GM10266 (cell line): ENCODE measurements around the gene EYA2.

Experiments
- DNase-seq: peaks from one replicate; pipeline ENCODE4 v3.0.0; 2012; ENCODE audit errors: extremely low spot score
- TF ChIP-seq, protein P1 (sequence below): IDR thresholded peaks from 2 replicates; pipeline ENCODE4 v1.5.1; 2012; ENCODE audit warnings: mild to moderate bottlenecking, low read depth; ENCODE audit not compliant: control insufficient read depth, insufficient read depth; ENCODE audit errors: missing control alignments

EYA2 gene, protein sequence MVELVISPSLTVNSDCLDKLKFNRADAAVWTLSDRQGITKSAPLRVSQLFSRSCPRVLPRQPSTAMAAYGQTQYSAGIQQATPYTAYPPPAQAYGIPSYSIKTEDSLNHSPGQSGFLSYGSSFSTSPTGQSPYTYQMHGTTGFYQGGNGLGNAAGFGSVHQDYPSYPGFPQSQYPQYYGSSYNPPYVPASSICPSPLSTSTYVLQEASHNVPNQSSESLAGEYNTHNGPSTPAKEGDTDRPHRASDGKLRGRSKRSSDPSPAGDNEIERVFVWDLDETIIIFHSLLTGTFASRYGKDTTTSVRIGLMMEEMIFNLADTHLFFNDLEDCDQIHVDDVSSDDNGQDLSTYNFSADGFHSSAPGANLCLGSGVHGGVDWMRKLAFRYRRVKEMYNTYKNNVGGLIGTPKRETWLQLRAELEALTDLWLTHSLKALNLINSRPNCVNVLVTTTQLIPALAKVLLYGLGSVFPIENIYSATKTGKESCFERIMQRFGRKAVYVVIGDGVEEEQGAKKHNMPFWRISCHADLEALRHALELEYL

DNA sequence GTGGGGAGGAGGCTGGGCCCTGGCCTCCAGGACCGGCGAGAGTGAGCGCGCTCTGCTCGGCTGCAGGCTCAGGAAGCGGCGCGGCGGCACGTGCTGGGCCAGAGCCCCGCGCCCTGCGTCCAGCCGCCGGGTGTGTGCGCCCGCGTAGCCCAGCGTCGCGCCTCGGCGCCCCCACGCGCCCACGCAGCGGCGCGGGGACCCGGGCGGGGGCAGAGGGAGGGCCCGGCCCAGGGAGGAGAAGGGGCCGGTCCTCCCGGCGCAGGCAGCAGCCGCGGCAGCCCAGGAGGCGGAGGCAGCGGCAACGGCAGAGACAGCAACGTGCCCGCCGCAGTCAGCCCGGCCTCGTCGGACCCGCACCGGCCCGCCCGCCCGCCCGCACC lies at the start of gene EYA2:
TSS of gene EYA2 (plus strand) at position 265 of the 380 bp plus-strand sequence. CDS start 95,168 bp downstream, outside the sequence.
- DNase-seq: no peak
- TF ChIP-seq, protein P1, sequence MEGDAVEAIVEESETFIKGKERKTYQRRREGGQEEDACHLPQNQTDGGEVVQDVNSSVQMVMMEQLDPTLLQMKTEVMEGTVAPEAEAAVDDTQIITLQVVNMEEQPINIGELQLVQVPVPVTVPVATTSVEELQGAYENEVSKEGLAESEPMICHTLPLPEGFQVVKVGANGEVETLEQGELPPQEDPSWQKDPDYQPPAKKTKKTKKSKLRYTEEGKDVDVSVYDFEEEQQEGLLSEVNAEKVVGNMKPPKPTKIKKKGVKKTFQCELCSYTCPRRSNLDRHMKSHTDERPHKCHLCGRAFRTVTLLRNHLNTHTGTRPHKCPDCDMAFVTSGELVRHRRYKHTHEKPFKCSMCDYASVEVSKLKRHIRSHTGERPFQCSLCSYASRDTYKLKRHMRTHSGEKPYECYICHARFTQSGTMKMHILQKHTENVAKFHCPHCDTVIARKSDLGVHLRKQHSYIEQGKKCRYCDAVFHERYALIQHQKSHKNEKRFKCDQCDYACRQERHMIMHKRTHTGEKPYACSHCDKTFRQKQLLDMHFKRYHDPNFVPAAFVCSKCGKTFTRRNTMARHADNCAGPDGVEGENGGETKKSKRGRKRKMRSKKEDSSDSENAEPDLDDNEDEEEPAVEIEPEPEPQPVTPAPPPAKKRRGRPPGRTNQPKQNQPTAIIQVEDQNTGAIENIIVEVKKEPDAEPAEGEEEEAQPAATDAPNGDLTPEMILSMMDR: no peak

DNA sequence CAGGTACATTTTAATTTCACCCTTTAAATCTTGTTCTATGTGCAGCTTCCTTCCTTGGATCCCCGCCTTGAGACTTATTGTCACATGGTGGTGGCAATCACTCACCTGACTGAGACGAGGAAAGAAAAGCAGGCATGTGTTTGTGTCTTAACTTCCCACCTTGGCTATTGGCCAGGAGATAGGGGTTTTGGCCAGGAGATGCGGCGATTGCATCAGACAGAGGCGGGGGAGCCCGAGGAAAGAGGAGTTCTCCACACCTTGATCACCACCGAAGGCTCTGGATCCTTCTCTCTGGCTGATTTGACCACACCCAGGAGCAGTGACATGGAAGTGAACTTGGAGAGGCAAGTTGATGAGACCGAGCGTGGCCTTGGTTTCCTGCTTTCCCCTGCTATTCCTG lies 49.7 kb upstream of the EYA2 start:
- TF ChIP-seq, protein P1: no peak
- no peak for DNase-seq

DNA sequence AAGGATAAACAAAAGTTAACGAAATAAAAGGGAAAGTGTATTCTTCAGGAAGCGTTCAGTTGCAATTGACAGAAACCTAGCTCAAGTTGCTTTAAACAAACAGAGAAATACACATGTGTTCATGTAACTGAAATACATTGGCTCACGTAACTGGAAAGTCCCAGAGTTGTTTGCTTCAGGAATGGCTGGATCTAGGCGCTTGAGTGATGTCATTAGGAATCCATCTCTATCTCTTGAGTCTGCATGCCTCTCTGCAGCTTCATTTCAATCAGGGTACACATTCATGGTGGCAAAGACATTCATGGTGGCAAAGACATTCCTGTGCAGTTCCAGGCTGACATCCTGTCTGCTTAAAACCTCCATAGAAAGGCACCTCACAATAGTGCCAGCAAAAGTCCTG lies 45.4 kb upstream of the EYA2 start:
- DNase-seq: no peak
- TF ChIP-seq, protein P1: no peak

DNA sequence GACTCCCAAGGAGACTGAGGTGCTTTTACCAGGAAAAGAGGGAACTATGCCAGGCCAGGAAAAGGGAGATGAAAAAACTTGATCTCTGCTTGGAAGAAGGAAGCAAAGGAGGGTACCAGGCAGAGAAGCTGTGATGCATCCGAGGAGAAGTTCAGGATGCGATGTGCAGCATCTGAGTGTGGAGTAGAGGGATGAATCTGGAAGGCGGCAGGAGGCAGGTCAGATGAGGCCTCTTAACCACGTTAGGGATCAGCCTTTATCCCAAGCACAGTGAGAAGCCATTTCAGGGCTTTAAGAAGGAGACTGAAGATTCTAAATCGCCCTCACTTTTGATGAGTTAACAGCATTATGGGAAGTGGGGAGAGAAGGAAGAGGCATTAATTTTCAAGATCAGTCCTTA lies 44.9 kb upstream of the EYA2 start:
- no peak for DNase-seq
- TF ChIP-seq, protein P1: no peak

DNA sequence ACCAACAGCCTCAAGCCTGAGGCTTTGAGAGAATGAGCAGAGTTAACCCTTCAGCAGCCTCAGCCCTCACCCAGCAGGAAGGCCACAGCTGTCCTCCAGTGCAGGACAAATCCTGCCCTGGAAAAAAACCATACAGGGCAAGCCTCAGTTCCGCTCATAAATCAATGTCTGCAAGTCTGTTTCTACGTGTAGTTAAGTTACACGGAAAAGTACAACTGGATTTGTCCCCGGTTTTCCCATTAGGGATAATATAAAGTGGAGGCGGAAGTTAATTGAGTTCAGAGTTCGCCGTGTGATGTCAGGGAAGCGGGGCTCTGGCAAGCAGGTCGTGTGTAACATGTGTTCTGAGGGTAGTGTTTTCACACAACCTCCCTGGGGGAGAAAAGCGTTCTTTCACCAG lies 44.2 kb upstream of the EYA2 start:
- TF ChIP-seq, protein P1: no peak
- no peak for DNase-seq

DNA sequence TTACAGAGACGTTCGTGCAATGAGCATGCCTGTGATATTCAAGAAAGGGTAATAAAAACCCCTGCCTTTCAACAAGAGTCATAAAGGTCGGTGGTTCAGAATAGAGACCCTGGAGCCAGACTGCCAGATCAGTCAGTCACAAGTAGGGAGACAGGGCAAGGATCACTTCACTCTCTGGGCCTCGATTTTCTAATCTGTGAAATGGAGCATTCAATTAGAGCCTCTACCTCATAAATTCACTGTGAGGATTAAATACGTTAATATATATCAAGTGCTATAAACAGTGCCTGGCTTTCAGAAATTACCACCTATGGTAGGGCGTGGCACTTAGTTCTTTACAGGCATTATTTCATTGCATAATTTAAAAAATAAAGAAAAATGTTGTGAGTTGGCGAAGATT lies 43.7 kb upstream of the EYA2 start:
- no peak for DNase-seq
- TF ChIP-seq, protein P1: no peak

DNA sequence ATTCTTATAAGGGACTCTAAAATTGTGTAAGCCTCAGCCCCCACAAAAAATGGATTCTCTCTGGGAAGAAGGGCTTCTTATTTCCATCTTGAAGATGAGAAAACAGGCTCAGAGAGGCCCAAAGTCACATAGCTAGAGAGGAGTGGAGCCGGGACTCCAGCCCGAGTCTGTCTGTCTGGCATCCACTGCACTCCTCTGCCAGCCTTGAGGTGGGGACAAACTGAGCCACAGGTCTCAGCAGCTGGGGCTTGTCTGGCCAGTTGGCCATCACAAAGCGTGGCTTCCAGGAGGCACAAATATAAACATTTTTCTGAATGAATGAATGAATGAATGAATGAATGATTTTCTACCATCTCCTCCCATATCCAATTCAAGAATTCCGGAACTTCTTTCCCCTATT lies 42.9 kb upstream of the EYA2 start:
- TF ChIP-seq, protein P1: no peak
- DNase-seq: no peak
